Measurements from ENCODE around the gene PHYHIPL. TPM values are rescaled to one million over a fixed set of nuclear protein-coding genes. Genes with fewer than 3 reads are reported as not detected.

PHYHIPL gene
- total RNA-seq, 4 donors from 2014 or later: 0.32 TPM; not detected in 3

- H3K36me3 ChIP-seq: no peaks in the 10 kb centered on the region
- H3K27ac ChIP-seq: no peak overlapping the region
- peaks cover 8 to 19% (median 16%) of the 10 kb centered on the region in 3 donors for H3K27me3 ChIP-seq
- intact Hi-C loops (cut with DNase I; ENCODE audit: low total_unique reads) (no loop called here), in situ Hi-C loops (cut with MboI; ENCODE audit: low sequenced_read_pairs in 4 of 4) (loop anchor here in 1 of 4 donors (25.0 kb wide), 1 partner anchor 210 kb away; no protein-coding TSS in a partner anchor)
- TF ChIP-seq, protein P1, sequence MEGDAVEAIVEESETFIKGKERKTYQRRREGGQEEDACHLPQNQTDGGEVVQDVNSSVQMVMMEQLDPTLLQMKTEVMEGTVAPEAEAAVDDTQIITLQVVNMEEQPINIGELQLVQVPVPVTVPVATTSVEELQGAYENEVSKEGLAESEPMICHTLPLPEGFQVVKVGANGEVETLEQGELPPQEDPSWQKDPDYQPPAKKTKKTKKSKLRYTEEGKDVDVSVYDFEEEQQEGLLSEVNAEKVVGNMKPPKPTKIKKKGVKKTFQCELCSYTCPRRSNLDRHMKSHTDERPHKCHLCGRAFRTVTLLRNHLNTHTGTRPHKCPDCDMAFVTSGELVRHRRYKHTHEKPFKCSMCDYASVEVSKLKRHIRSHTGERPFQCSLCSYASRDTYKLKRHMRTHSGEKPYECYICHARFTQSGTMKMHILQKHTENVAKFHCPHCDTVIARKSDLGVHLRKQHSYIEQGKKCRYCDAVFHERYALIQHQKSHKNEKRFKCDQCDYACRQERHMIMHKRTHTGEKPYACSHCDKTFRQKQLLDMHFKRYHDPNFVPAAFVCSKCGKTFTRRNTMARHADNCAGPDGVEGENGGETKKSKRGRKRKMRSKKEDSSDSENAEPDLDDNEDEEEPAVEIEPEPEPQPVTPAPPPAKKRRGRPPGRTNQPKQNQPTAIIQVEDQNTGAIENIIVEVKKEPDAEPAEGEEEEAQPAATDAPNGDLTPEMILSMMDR (IDR thresholded peaks at IDR 0.05 in 4 of 5, conservative IDR thresholded peaks at IDR 0.05 in 1 of 5): no peak
- no peak for TF ChIP-seq POLR2A (IDR thresholded peaks at IDR 0.05)
- DNase-seq: no peak
- H3K9me3 ChIP-seq: no peaks in the 10 kb centered on the region
- no peak for ATAC-seq
- peaks cover 0 to 5% of the 10 kb centered on the region in 2 donors for H3K4me1 ChIP-seq
- H3K4me3 ChIP-seq: no peak overlapping the region
Measured at GRCh38 chr10:59172567-59172966, 3.9 kb upstream of the PHYHIPL start.

GRCh38 chr10:59173414-59173813 lies 3.0 kb upstream of the PHYHIPL start:
- Histone ChIP-seq H3K27ac (no peak overlapping the region), H3K4me3 (no peak overlapping the region), H3K27me3 (peaks cover 8 to 27% (median 18%) of the 10 kb centered on the region in 3 donors), H3K36me3 (no peaks in the 10 kb centered on the region), H3K4me1 (peaks cover 0 to 5% of the 10 kb centered on the region in 2 donors), H3K9me3 (no peaks in the 10 kb centered on the region)
- in situ Hi-C loops (cut with MboI; ENCODE audit: low sequenced_read_pairs in 4 of 4): loop anchor here in 1 of 4 donors (25.0 kb wide), 1 partner anchor 211 kb away; no protein-coding TSS in a partner anchor
- no peak for ATAC-seq
- TF ChIP-seq, protein P1 (IDR thresholded peaks at IDR 0.05 in 4 of 5, conservative IDR thresholded peaks at IDR 0.05 in 1 of 5): no peak
- TF ChIP-seq POLR2A (IDR thresholded peaks at IDR 0.05): no peak
- no peak for DNase-seq
- intact Hi-C loops (cut with DNase I; ENCODE audit: low total_unique reads): no loop called here

- no peaks in the 10 kb centered on the region for H3K9me3 ChIP-seq
- no peak for TF ChIP-seq POLR2A (IDR thresholded peaks at IDR 0.05)
- TF ChIP-seq, protein P1 (IDR thresholded peaks at IDR 0.05 in 4 of 5, conservative IDR thresholded peaks at IDR 0.05 in 1 of 5): no peak
- no peak for DNase-seq
- ATAC-seq: peak in 1 of 2 donors; percentile 14
- H3K4me1 ChIP-seq: peaks cover 0 to 5% of the 10 kb centered on the region in 2 donors
- H3K27ac ChIP-seq: no peak overlapping the region
- H3K36me3 ChIP-seq: no peaks in the 10 kb centered on the region
- in situ Hi-C loops (cut with MboI; ENCODE audit: low sequenced_read_pairs in 4 of 4): no loop called here
- intact Hi-C loops (cut with DNase I; ENCODE audit: low total_unique reads): no loop called here
- H3K27me3 ChIP-seq: peaks cover 8 to 37% (median 35%) of the 10 kb centered on the region in 3 donors
- peak overlapping the region; percentile 11 to 57 (median 44) for H3K4me3 ChIP-seq
Measured at GRCh38 chr10:59175538-59176240, 754 bp upstream of the PHYHIPL start.

DNA sequence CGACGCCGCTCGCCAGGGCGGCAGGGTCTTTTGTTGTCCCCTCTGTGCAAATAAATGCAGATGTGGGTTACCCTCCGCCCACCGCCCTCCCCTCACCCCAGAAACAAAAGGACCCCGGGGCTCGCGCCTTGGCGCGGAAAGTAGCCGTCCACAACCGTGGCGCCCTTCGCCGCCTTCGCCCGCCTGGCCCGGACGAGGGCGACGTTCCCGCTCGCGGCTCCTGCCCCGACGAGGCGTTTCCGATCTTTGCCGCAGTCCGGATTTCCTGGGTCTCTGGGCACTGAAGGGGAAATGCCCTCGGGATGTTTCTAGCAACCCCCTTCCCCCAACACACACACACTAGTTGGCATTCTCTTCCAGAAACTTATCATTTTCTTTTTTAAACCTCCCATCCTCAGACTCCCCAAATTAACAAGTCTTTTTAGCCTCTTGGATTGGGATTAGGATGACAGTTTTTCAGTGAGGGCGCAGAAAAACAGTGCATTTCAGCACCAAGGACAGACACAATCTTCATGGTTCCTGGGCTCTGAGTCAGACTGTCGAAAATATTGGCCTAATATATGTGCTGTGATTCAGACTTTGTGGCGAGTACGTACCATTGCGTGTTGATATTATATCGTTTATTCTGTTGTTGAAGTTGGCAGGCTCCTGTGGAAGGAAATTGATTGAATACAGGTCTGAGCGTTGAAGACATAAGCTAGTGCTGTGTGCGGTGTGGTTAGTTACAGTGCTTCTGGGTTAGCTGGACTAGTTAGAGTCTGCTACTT lies 771 bp downstream of the PHYHIPL start:
- intact Hi-C loops (cut with DNase I; ENCODE audit: low total_unique reads) (no loop called here), in situ Hi-C loops (cut with MboI; ENCODE audit: low sequenced_read_pairs in 4 of 4) (no loop called here)
- DNase-seq (no peak), ATAC-seq (peak in 1 of 2 donors; percentile 80)
- Histone ChIP-seq H3K4me3 (peak overlapping the region; percentile 39 to 57 (median 44)), H3K9me3 (no peaks in the 10 kb centered on the region), H3K36me3 (no peaks in the 10 kb centered on the region), H3K4me1 (peaks cover 0 to 5% of the 10 kb centered on the region in 2 donors), H3K27me3 (peaks cover 8 to 37% (median 35%) of the 10 kb centered on the region in 3 donors), H3K27ac (no peak overlapping the region)
- no peak for TF ChIP-seq POLR2A (IDR thresholded peaks at IDR 0.05)
- TF ChIP-seq, protein P1 (IDR thresholded peaks at IDR 0.05 in 4 of 5, conservative IDR thresholded peaks at IDR 0.05 in 1 of 5): no peak

Measured in gastrocnemius medialis (tissue), 4 donors.